Left ventricle myocardium superior (tissue), 1 donor: ENCODE measurements around the gene FOXA1. TPM values are rescaled to one million over a fixed set of nuclear protein-coding genes. Genes with fewer than 3 reads are reported as not detected.
"Not testable (repeated sequence)": the region's sequence is repeated elsewhere in the genome, so short reads cannot be mapped to it uniquely, and the experiment has no call there.

ENCODE experiments used
- ATAC-seq: fragments of 200-7000 bp; cut with Tn5 transposase; one replicate; pipeline ENCODE4 v1.9.1; 2020; ENCODE audit warnings: mild to moderate bottlenecking, moderate library complexity
- DNase-seq: peaks from one replicate; pipeline ENCODE4 v3.0.0-alpha.2; 2020
- intact Hi-C: fragments of 100-400 bp; cut with micrococcal nuclease; formaldehyde crosslinking; loops from one replicate; pipeline ENCODE4 v1.11.0; 2022
- total RNA-seq: library from RNA; stranded (reverse); fragmentation: NEBNext Ultra II Directional; extraction: Animal tissue kit (Norgen Biotek cat#: 25700); gene quantifications from one replicate; pipeline ENCODE4 v1.2.1, GENCODE V29; 2021
- donor health status: DM: no; HTN: yes; CAD: no; lungs with severe emphysema.

Gene FOXA1
- total RNA-seq, 1 donor from 2014 or later: not detected

DNA sequence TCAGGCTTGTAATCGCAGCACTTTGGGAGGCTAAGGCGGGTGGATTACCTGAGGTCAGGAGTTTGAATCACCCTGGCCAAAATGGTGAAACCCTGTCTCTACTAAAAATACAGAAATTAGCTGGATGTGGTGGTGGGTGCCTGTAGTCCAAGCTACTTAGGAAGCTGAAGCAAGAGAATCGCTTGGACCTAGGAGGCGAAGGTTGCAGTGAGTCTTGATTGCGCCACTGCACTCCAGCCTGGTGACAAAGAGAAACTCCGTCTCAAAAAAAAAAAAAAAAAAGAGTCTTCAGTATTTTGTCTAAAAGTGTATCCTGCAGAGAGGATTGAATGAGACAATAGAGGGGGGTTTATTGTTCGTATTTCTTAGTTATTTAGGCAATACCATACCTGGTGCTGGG lies 25.3 kb downstream of the FOXA1 start:
- intact Hi-C loops: no loop called here
- no peak for ATAC-seq

DNA sequence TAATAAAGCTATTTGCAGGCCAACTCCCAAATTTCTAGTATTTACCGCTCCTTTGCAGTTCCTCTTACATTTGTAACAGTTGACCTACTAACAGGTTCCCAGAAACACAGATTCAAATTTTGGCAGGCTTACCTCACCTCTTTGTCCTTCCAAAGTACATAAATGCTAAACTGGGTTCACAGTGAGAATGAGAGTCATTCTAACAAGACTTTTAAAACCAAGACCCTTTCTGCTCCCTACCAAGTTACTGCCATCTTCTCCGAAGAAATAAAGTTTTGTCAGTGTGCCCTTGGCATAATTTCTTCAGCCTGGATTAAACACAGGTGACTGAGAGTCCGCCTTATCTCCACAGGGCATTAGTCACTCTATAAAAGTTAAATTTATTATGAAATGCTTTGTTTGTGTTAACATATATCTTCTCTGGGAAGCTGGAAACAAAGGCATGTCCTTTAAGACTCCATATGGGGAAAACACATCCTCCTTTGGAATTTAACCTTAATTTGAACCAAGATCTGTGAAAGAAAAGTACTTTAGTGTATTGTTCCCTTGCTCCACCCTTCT lies 28.2 kb downstream of the FOXA1 start:
- intact Hi-C loops: no loop called here
- DNase-seq (no peak), ATAC-seq (no peak)

More for the DNA sequence above, 25.3 kb downstream of the FOXA1 start:
- no peak for DNase-seq

DNA sequence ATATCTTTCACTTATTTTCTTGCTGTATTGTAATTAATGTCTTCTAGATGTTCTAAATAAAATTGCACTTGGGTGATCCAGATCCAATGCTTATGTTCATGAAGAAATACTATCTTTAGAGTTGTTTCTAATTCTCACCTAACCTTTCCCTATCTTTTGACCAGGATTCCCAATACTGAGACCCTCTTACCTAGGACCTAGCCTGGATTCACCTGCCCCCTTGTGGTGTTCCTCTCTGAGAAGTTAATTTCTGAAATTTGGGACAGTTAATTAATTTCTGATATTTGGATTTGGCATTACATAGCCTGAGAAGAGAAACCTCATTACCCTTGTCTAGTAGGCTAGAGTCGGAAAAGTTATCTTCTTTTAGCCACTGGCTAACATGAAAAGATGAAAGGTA lies 29.5 kb downstream of the FOXA1 start:
- intact Hi-C loops: no loop called here
- no peak for ATAC-seq
- no peak for DNase-seq

DNA sequence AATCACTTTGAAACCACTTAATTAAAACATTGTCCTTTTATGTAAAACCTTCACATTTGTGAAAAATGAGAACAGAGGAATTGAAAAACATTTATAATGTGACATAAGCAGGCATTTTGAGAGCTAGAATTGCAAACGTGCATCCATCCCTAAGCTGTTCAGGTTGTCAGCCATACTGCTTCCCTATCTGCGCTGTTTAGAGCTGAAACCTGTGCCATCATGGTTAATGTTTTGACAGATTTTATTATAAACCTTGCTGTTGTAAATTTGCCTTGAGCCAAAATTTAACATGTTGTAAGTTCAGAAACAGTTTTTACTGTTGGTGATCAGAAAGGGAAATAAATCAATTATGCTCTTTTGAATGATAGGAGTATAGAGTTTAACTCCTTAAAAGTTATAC lies 31.9 kb downstream of the FOXA1 start:
- DNase-seq (no peak), ATAC-seq (no peak)
- intact Hi-C loops: no loop called here

DNA sequence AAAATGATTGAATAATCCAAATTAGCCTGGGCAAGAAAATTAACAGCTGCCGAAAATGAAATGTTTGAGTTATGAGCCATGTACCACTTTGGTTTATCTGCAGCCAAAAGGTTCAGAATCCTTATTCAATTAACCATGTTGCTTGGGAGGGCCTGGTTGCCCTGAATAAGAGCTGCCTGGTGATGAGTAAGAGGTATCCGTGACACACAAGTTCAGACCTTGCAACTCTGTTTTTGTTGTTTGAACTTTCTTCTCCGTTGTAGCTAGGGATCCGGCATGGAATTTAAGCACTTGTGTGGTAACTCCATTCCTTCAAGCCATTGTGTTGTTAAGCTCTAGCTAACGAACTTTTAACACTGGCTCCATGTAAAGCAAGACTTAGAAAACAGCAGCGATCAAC lies 35.7 kb downstream of the FOXA1 start:
- ATAC-seq (no peak), DNase-seq (no peak)
- intact Hi-C loops: no loop called here

DNA sequence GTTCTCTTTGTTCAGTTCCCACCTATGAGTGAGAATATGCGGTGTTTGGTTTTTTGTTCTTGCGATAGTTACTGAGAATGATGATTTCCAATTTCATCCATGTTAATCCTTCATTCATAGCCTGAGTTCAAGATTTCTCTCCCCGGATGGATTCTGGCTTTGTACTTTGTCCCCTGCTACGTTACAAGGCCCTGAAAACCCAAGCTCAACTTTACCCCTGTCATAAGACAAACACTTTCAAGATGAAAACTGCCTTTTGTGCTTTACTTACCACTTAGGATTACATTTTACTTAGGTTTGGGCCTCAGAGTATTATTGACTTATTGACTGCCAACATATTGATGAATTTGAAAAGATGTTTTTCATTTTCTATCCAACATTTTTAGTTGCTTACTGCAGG lies 36.3 kb downstream of the FOXA1 start:
- DNase-seq (no peak), ATAC-seq (no peak)
- intact Hi-C loops: no loop called here

DNA sequence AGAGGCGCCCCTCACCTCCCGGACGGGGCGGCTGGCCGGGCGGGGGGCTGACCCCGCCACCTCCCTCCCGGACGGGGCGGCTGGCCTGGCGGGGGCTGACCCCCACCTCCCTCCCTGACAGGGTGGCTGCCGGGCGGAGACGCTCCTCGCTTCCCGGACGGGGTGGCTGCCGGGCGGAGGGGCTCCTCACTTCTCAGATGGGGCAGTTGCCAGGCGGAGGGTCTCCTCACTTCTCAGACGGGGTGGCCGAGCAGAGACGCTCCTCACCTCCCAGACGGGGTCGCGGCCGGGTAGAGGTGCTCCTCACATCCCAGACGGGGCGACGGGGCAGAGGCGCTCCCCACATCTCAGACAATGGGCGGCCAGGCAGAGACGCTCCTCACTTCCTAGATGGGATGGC lies 39.5 kb downstream of the FOXA1 start:
- ATAC-seq, intact Hi-C loops, DNase-seq: not testable (repeated sequence)

DNA sequence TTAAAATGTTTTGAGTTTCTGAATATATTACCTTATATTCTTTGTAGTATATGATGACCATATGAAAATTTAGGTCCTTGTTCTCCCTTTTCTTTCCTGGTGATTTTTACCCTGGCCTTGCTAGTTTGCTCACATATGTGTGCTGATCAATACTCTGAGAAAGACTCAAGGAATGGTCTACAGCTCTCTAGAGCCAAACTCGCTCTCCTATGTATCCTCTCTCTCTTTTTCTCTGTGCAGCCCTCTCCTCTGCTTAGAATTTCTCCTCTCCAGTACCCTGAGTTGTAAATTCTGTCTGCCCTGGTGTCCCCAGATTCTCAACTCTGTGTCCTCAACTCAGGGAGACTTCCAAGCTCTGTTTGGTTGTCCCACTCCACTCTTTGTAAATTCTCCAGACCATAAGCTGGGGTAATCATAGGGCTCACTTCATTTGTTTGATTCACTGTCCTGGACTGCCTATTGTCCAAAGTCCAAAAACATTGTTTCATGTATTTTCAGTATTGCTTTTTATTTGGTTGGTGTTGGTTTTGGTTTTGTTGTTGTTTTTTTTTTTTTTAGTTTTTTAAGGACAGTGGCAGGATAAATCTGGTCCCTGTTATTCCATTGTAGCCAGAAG lies 41.0 kb downstream of the FOXA1 start:
- no peak for ATAC-seq
- intact Hi-C loops: no loop called here

DNA sequence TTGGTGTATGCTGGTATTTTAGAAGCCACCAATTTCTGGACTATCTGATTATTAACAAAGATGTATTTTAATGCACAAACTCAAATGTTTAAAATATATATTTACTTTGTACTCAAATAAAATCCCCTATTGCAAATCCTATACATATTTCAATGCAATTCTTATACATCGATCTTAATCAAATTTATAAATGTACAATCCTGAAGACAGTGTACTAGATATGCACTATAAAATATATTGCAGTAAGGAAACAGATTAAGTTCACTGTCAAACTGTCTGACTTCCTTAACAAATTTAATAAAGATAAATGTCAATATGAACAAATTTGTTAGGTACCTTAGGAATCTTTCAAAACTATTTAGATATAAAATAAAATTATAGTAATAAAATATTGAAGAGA lies 43.9 kb downstream of the FOXA1 start:
- ATAC-seq: no peak
- intact Hi-C loops: no loop called here
- DNase-seq: no peak

More for the DNA sequence above, 41.0 kb downstream of the FOXA1 start:
- DNase-seq: no peak

DNA sequence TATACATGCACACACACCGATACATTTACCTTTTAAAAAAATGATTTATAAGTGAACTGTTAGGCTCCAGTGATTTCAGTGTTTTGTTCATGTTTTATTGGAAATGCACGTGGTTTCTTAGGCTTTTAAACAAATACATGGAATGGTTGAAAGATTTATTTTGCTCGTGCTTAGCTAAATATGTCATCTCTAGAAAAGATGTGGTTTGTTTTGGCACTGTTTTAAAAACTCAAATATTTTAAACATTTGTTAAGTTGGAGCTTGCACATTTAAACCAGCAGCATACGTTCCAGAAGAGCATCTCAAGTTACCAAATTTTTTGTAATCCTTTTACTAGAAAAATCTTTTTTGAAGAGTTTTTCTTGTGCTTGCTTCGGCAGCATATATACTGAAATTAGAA lies 44.5 kb downstream of the FOXA1 start:
- no peak for DNase-seq
- intact Hi-C loops: no loop called here
- ATAC-seq: no peak

DNA sequence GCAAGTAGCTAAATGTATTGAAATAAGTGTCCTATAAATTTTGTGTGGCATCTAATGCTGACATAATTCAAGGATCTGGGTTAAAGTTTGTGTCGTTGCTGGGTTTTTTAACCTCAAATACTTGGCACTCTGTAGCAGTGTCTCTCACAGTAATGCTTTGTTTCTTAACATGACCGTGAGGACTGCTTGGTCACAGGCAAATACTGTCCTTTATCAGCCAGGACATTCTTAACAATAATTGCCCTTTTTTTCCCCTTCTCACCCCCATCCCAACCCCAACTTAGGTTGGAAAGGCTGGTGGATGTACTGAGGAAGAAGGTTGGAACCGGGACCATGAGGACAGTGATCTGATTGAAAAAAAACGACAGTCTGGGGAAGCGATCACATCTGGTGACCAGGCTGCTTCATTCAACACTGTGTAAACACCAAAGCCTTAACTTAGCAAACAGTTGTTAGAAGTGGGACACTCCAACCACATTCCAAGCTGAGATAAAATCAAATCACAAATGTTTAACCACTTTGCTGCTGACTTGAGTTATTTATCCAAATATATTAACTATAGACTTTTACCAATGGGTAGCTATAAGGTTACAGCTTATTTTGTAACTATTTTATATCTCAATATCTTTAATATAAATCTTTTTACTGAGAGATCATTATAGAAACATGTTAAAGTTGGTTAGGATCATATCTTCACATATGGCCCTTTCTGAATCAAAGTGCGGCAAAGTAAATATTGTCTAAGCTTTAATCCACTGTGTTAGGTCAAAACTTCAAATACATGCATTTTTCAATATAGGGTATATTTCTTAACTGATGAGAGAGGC lies 48.2 kb downstream of the FOXA1 start:
- ATAC-seq (no peak), DNase-seq (no peak)
- intact Hi-C loops: no loop called here

DNA sequence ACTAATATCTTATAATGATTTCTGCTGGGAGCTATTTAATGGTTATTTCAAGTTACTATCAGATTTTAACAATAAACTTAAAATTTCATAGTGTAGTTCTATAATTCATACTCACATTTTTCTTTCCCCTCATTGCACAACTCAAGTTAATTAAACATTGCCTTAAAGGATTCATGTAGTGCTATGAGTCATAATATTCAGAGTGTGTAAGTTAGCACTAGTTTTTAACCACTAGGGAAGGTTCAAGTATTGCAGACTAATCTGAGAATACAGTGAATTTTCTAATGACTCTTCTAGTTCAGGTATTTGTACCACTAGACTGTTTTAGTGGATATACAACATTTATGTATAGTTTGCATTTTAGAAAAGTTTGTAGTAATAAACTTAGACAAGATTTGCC lies 49.9 kb downstream of the FOXA1 start:
- ATAC-seq: no peak

DNA sequence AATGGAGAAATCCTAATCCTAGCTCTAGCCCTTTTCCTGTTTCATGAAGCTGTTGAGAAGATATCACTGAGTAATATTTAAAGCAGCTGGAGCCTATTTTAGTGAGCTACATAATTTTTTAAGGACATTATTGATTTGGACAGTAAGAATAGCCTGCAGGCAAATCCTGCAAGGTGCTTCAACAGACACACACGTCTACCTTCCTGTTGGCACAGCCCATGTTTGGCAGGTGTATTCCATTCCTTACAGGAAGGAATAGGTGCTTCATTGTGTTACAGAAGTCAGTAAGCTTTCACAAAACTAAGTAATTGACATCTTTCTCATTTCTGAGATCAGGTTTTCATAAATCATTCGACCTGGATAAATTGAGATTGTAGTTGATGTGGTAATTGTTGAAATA lies 50.6 kb downstream of the FOXA1 start:
- ATAC-seq: no peak
- intact Hi-C loops: no loop called here

More for the DNA sequence above, 49.9 kb downstream of the FOXA1 start:
- no peak for DNase-seq
- intact Hi-C loops: no loop called here

DNA sequence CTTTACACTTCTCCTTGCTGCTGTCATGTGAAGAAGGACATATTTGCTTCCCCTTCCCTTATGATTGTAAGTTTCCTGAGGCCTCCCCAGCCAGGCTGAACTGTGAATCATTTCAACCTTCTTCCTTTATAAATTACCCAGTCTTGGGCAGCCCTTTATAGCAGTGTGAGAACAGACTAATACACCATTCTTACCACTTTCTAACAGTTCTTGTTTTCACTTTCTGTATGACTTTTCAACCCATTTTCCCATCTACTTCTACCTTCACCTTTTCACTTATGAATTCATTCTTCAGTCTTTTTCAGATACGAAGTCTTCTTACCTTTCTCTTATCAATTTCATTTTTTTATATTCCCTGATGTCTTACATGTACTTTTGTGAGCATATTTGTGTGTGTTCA lies 55.1 kb downstream of the FOXA1 start:
- DNase-seq (no peak), ATAC-seq (no peak)
- intact Hi-C loops: no loop called here

More for the DNA sequence above, 50.6 kb downstream of the FOXA1 start:
- DNase-seq: no peak

Other genes starting within 250 kb of the FOXA1 start
- gene TTC6, start 380 bp upstream of the FOXA1 start, total RNA-seq: not detected